OCI-M2 (cell line): ENCODE results near the gene GNPDA2.

Experiments
- DNase-seq: peaks from one replicate; lab custom pipeline; 2025; ENCODE audit not compliant: unreplicated experiment; lab: John Stamatoyannopoulos, UW

GNPDA2 gene

GRCh38 chr4:44679060-44679459 is 47.3 kb downstream of the GNPDA2 start:
- no peak for DNase-seq

- peak; percentile 57 for DNase-seq
These were observed 48.0 kb downstream of the GNPDA2 start, which contains the start of gene GUF1 for GRCh38 chr4:44678094-44679041. Gene GUF1 (plus strand): TSS chr4:44678420. CDS start chr4:44678623, 203 bp downstream.

GRCh38 chr4:44675366-44675765 is 51.0 kb downstream of the GNPDA2 start:
- no peak for DNase-seq

- no peak for DNase-seq
These were observed 51.9 kb downstream of the GNPDA2 start for GRCh38 chr4:44674471-44674870.

- no peak for DNase-seq
These were observed 54.7 kb downstream of the GNPDA2 start for GRCh38 chr4:44671636-44672035.

- DNase-seq = no peak
These were observed 55.7 kb downstream of the GNPDA2 start for GRCh38 chr4:44670506-44671199.

GRCh38 chr4:44668526-44668925 is 57.8 kb downstream of the GNPDA2 start:
- DNase-seq = no peak

- DNase-seq = no peak
These were observed 62.7 kb downstream of the GNPDA2 start for GRCh38 chr4:44663539-44664263.

- no peak for DNase-seq
These were observed 63.7 kb downstream of the GNPDA2 start for GRCh38 chr4:44662623-44663005.

GRCh38 chr4:44661940-44662622 is 64.3 kb downstream of the GNPDA2 start:
- no peak for DNase-seq

GRCh38 chr4:44660396-44660795 is 66.0 kb downstream of the GNPDA2 start:
- no peak for DNase-seq

GRCh38 chr4:44652002-44652401 is 74.4 kb downstream of the GNPDA2 start:
- DNase-seq = no peak
